Fibroblast of the aortic adventitia (primary cell): ENCODE data around the gene MRPL18. TPM values are rescaled to one million over a fixed set of nuclear protein-coding genes. Genes with fewer than 3 reads are reported as not detected.

Experiments used
- DNase-seq: peaks from one replicate; pipeline ENCODE4 v3.0.0-alpha.2; 2010; ENCODE audit warnings: low read depth
- H3K4me3 ChIP-seq: 2 replicates; pipeline ENCODE4 v1.5.1; 2011; ENCODE audit warnings: low read depth, mild to moderate bottlenecking, control low read depth, low read length, moderate library complexity
- total RNA-seq: library from RNA; depleted of rRNA; stranded (reverse); fragments of >200 nt; gene quantifications from 2 replicates; pipeline ENCODE4 v1.2.3, GENCODE V29; 2012; ENCODE audit warnings: low replicate concordance
- TF ChIP-seq, protein P1 (sequence below): IDR thresholded peaks from 2 replicates; pipeline ENCODE4 v1.5.1; 2011; ENCODE audit warnings: mild to moderate bottlenecking, low read length, control low read depth, inconsistent platforms; ENCODE audit not compliant: insufficient read depth

MRPL18 gene
- total RNA-seq, 1 donor, result 103 TPM

DNA sequence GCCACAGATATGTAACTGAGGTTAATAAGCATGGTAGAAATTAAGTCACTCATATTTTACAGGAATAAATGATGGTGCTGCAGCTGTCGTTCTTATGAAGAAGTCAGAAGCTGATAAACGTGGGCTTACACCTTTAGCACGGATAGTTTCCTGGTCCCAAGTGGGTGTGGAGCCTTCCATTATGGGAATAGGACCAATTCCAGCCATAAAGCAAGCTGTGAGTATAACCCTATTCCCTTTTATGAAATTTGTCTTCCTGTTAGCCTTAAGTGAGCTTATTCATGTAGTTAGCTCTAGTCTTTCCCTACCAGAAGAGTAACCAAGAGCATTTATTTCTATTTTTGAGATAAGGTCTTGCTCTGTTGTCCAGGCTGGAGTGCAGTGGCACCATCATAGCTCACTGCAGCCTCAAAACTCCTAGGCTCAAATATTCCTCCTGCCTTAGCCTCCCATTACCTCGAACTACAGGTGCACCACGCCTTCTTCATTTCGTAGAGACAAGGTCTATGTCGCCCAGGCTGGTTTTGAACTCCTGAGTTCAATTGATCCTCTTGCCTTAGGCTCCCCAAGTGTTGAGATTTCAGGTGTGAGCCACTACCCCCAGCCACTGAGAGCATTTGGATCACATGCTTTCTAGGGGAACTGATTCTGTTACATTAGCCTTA lies 12.9 kb upstream of the MRPL18 start:
- no peak for DNase-seq
- TF ChIP-seq, protein P1, sequence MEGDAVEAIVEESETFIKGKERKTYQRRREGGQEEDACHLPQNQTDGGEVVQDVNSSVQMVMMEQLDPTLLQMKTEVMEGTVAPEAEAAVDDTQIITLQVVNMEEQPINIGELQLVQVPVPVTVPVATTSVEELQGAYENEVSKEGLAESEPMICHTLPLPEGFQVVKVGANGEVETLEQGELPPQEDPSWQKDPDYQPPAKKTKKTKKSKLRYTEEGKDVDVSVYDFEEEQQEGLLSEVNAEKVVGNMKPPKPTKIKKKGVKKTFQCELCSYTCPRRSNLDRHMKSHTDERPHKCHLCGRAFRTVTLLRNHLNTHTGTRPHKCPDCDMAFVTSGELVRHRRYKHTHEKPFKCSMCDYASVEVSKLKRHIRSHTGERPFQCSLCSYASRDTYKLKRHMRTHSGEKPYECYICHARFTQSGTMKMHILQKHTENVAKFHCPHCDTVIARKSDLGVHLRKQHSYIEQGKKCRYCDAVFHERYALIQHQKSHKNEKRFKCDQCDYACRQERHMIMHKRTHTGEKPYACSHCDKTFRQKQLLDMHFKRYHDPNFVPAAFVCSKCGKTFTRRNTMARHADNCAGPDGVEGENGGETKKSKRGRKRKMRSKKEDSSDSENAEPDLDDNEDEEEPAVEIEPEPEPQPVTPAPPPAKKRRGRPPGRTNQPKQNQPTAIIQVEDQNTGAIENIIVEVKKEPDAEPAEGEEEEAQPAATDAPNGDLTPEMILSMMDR, result no peak
- H3K4me3 ChIP-seq, result no peak overlapping the region

DNA sequence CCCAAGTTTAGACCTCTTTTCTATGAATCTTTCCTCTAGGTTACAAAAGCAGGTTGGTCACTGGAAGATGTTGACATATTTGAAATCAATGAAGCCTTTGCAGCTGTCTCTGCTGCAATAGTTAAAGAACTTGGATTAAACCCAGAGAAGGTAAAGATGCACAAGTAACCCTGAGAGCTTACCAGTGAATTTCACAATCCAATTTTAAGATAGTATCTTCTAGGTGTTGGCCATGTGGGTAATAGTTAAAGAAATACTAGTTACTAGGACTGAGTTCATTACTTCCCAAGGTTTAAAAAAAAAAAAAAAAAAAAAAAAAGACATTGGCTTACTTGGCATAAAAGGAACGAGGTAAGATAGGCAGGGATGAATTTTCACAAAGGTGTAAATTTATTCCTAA lies 12.1 kb upstream of the MRPL18 start:
- no peak overlapping the region for H3K4me3 ChIP-seq
- DNase-seq, result no peak
- TF ChIP-seq, protein P1, result no peak

DNA sequence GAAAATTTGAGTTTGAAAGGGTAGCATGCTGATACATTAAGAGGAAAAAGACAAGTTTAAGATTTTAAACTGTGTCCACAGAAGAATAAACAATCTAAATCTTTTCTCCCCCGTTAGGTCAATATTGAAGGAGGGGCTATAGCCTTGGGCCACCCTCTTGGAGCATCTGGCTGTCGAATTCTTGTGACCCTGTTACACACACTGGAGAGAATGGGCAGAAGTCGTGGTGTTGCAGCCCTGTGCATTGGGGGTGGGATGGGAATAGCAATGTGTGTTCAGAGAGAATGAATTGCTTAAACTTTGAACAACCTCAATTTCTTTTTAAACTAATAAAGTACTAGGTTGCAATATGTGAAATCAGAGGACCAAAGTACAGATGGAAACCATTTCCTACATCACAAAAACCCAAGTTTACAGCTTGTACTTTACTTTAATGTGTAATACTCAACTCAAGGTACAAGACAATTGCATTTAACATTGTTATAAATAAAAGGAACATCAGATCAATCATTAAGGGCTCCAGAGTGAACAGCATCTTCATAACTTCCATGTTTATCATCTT lies 11.6 kb upstream of the MRPL18 start:
- TF ChIP-seq, protein P1, result no peak
- DNase-seq, result no peak

DNA sequence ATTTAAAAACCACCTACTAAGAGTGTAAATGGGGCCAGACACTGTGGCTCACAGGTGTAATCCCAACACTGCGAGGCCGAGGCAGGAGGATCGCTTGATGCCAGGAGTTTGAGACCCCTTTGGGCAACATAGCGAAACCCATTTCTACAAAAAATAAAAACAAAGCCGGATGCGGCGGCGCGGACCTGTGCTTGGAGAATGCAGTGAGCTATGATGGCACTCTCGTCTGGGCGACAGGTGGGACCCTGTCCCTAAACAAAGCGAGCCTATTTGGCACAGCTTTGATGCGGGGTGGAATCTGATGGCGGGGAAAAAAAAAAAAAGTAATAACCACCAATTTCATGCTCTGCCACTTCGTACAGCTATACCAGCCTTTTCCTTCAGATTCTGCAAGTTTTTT lies 2.0 kb upstream of the MRPL18 start:
- TF ChIP-seq, protein P1, result no peak
- H3K4me3 ChIP-seq, result peak overlapping the region; percentile 95
- DNase-seq, result no peak

More for the DNA sequence above, 11.6 kb upstream of the MRPL18 start:
- H3K4me3 ChIP-seq, result no peak overlapping the region

DNA sequence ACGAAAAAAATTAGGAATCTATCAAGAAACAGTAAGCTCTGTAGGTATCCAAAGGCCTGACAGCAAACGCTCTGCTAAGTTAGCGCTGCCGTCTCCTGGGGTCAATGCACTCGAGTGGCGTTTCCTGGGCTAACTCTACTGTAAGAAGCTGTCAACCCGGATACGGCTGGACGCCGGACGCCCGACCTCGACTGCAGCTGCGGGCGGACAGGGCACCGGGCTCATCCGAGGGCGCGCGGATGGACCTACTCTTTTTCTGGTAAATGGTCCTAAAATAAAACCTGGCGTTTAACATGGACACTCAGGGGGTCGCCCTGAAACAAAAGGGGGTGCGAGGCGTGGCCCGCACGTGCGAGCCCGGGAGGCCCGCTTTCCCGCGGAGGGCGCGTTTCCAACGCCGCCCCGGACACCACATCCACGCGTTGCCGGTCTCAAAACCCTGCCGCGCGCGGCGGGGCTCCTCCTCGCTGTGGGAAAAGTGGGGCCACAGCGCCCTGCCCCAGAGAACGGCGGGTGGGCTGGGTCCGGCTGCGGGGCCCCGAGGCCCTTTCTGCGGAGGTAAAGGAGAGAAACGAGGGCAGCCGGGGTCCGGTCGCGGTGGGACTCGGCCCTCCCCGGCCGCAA lies 1.4 kb upstream of the MRPL18 start:
- TF ChIP-seq, protein P1, result no peak
- DNase-seq, result peak; percentile 31
- peak overlapping the region; percentile 95 for H3K4me3 ChIP-seq

- DNase-seq, result peak; percentile 100
- TF ChIP-seq, protein P1, result no peak
- peak within 1 kb of the TSS; percentile 95 for H3K4me3 ChIP-seq
Observed at GRCh38 chr6:159789377-159790148, 704 bp upstream of the MRPL18 start, which contains the start of gene TCP1. TSS of gene TCP1 (minus strand) at chr6:159789602. CDS start at chr6:159789468, 134 bp downstream.
